NCI-H2196 treated with DMSO at 0.1 percent for 48 hours (cell line): Measurements from ENCODE around the gene RPRM.
"Not testable (repeated sequence)": the region's sequence is repeated elsewhere in the genome, so short reads cannot be mapped to it uniquely, and the experiment has no call there.

ENCODE experiments used
- DNase-seq: peaks from one replicate; lab custom pipeline; 2025; ENCODE audit not compliant: unreplicated experiment; lab: John Stamatoyannopoulos, UW

RPRM gene

DNA sequence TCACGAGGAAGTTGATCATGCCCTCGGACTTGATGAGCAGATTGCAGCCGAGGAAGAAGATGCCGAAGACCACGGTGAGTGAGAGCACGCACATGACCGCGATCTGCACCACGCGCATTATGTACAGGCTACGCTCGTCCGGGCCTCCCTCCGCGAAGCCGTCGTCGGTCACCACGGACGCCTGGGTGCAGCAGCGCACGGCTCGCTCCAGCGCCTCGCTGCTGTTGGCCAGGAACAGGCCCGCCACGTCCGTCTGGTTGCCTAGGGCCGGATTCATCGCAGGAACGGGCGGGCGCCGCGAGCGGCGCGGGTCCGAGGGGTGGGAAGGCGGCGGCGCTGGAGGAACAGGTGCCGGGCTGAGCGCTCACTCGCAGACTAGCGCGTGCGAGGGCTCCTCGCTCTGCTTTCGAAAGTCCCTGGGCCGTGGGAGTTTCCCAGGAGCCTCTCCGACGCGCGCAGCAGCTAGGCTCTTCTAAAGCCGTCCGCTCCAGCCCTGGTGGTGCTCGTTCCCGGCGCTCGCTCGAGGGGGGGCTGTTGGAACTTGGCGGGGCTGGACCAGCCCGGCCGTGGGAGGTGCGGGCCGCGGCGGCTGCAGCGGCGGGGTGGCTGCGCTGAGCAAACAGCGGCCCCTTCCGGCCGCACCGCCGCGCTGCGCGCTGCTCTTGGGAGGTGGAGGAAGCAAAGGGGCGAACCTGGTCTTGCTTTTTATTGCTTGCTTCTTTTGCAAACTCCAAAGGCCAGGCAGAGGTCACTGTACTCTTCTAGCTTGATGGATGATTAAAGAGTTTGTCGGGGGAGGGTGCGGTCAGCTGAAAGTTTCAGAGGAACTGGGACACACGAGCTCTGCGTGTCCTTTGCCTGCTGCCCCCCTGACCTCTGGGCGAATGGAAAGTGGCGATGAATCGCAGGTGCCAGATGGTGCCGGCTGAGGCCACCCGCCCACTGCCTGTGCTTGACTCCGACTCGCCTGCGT, at the start of gene RPRM:
Gene RPRM, minus strand, starts transcription at position 474 of the 973 bp plus-strand sequence. Its CDS starts 197 bp downstream, at position 277.
- DNase-seq = peak; percentile 49

DNA sequence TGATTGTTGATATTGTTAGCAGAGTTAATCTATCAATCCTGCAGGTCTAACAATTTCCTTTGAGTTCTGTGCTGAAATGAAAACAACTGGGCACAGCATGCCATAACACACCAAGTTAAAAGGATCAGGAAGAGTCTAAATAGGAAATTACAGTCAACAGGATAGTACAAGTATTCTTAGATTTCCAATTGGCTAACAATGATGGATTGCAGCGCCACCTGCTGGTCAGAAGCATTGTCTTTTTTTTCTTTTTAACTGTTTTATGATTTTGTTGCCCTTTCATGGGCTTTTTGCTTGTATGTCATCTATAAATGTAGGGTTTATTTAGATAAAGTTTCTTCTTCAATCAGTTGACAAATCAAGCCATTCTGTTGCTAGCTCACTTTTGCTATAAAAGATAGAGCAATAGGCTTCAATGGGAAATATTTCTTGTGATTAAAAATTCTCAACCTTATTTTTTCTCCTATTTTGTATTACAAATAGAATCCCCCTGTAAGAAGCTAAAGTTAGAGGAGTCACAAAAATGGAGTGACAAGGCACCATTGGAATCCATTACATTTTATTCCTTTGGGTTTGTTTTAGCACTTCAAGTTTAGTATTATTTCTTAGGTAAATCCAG, 40.8 kb upstream of the RPRM start:
- peak; percentile 4 for DNase-seq

DNA sequence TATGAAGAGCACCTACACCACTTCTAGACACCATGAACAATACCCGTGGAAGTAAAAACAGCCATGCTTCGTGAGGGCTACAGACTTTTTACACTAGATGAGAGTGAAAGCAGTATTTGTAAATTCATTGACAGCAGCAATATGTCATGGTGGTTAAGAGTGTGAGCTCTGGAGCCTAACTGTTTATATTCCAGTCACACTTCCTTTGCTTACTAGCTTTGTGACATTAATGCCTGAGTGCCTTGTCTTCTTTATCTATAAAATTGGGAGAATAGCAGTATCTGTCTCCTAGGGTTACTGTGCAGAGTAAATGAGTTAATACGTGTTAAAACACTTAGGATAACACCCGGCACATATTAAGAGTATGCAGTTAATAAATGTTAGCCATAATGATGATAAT, 33.8 kb upstream of the RPRM start:
- DNase-seq = no peak

DNA sequence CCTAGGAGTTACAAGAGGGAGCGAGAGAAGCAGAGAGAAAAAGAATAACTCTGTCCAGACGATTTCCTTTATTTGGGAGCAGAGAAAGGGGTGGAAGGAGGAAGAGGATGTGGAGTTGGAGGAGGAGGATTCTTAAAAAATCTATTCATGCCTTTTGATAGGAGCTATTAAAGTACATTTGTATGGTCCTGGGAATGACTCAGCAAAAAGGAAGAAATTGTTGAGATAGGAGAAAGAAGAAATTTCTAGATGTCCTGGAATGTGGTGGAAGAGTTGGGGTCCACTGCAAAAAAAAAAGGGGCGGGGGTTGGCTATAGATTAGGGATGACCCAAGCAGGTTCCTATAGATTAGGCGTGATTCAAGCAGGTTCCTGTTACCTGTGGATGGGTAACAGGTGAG, 32.4 kb upstream of the RPRM start:
- DNase-seq = no peak

DNA sequence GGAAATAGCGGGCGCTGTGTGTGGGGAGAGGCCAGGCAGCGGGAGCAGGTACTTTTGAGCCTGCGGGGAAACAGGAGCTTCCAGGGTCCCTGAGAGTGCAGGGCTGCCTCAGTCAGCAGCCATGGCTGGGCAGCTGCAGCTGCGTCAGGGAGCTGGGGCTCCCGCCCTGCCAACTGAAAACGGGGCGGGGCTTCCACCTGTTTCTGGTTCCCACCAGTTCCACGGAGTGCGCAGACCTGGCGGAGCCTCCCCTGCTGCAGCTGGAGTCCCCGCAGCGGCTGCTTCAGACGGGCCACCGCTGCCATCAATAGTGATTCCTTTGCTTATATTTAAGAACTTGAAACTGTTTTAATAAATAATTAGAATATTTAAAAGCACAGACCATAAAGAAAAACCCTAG, 30.6 kb upstream of the RPRM start:
- DNase-seq = no peak

DNA sequence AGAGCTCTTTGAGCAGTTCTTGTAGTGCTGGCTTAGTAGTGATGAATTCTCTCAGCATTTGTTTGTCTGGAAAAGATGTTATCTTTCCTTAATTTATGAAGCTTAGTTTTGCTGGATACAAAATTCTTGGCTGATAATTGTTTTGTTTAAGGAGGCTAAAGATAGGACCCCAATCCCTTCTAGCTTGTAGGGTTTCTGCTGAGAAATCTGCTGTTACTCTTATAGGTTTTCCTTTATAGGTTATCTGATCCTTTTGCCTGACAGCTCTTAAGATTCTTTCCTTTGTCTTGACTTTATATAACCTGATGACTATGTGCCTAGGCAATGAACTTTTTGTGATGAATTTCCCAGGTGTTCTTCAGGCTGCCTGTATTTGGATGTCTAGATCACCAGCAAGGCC, 27.9 kb upstream of the RPRM start:
- DNase-seq = not testable (repeated sequence)

DNA sequence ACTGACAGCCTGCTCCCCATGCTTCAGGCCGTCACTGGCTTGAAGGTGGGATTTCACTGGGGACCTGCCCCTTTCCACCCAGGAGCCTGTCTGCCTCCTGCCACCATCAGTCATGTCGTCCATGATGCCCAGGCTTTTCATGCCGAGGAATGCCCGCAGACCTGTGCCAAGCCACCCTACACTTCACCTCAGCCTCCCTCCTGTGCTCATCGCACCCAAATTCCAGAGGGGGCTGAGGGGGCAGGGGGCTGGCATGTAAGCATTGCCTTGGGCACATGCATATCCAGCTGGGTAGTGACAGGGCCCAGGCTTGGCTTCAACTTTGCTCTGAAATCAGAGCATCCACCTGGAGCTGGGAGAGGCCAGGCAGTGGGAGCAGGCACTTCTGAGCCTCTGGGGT, 20.9 kb upstream of the RPRM start:
- no peak for DNase-seq

DNA sequence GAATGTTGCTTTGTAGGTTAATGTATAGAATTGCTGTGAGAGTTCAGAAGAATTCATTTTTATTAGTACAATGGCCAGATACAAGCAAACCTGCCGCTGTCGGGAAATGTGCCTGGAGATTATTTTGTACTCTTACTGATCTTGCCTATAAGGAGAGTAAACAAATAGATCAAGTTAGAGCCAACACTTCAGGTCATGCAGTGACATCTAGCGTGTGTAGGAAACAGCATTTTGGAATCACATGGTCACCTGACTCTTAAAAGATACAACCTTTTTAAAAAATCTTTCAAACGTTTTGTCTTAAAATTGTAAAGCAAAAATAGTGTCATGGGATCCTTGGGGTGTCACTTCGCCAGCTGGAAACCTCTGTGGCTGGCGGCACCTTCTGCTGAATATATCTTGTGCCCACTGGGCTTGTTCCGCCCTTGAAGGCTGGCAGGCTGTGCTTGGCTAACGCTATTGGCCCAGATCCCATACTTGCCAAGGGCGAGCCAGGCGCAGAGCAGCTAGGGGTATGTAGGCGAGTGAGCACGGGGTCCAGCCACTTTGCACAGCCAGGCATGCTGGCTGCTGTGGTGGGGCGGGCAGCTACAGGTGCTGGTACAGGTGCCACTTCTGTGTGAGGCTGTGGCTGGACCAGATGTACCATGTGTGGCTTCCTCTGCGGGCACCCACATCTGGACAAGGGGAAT, 19.5 kb upstream of the RPRM start:
- no peak for DNase-seq

DNA sequence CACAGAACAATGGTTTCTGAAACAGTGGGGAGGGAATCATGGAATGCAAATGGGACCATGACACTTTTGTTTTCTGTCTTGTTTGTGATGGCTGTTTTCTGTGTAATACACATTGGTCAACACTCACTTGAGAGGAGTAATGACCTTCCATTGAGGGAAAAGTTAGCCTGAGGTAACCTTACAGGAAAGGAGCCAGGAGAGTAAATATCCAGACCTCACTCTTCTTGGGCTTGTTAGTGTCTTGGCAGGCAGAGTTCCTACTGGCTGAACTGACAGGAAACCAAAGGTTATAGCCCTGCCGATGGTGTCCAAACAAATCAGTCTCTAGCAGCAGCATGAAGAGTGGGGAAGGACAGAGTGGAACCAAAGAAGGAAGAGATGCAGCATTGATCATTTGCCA, 17.2 kb upstream of the RPRM start:
- DNase-seq = no peak

DNA sequence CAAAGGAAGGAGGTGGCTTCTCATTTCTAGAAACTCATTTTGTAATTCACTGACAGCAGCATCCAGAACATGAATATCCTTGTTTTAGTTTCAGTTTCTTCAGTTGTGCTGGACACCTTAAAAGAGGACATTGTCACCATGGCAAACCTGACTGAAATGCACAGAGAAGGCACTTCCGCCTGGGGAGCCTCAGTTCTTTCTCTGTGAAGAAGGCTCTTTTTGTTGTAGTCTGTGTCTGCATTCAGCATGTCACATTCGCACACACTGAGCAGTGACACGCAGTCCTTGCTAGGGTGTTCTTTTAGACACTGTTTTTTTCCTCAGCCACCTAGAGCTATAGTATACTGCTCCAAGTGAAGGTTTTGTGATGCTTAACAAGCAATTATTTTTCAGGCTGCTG, 9.5 kb upstream of the RPRM start:
- DNase-seq = no peak

DNA sequence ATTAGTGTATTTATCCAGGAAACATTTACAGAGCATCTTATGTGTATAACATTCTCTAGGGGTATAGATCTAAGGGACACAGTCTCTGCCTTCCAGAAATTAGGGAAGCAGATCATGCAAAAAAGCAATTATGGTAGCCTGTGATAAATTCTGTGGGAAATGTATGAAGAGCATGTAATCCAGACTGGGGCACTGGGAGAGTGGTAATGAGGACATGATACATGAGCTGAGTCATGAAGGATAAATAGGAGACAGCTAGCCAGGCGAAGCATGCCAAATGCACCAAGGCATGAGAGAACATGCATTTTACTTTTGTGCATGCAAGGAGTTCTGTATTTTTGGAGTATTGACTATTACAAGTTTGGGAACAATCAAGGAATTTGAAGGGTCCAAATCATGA, 8.9 kb upstream of the RPRM start:
- DNase-seq = no peak

DNA sequence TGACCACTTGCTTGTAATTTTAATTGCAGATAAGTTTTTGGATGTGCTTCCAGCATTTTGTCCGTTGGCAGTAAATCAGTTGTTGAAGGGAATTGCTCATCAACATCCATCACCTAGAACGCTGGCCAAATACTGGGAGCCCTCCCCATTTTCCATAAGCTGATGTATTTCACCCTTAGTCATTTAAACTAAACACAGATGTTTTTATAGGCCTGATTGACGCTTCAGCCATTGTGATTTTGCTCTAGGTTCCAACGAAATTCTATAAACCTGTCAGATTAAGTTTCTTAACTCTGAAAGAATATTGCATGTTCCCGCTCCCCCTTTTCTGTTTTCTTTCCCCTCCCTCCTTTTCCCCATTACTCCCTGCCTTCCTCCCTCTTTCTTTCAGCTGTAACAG, 1.0 kb upstream of the RPRM start:
- DNase-seq = no peak

DNA sequence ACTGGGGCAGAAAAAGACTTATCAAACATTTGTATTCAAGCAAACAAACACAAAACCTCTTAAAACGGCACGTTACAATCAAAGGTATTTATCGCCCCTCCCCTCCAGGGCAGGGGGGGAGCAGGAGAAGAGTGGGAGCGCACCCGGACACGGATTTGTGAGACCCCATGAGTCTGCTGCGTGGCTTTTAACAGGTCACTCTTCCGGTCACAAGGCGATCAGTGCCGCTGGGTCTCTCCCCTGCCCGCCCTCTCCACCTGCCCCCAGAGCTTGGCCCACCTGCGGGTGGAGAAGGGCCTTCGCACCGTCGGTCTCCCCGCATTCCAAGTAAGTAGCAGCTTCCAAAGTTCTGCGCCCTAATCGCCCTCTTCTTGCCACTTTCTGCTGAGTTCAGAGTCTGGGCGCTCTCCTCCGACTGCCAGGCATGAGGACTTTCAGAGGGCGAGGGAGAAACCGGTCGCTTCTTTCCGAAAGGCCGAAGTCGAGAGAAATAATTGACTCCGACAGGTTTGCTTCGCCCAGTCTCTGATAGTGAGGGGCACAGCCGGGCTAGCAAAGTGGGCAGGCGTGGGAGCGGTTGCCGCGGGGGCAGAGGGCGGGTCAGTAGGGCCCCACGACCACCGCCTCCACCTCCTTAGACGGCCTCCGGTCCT, 800 bp downstream of the RPRM start:
- DNase-seq = no peak

DNA sequence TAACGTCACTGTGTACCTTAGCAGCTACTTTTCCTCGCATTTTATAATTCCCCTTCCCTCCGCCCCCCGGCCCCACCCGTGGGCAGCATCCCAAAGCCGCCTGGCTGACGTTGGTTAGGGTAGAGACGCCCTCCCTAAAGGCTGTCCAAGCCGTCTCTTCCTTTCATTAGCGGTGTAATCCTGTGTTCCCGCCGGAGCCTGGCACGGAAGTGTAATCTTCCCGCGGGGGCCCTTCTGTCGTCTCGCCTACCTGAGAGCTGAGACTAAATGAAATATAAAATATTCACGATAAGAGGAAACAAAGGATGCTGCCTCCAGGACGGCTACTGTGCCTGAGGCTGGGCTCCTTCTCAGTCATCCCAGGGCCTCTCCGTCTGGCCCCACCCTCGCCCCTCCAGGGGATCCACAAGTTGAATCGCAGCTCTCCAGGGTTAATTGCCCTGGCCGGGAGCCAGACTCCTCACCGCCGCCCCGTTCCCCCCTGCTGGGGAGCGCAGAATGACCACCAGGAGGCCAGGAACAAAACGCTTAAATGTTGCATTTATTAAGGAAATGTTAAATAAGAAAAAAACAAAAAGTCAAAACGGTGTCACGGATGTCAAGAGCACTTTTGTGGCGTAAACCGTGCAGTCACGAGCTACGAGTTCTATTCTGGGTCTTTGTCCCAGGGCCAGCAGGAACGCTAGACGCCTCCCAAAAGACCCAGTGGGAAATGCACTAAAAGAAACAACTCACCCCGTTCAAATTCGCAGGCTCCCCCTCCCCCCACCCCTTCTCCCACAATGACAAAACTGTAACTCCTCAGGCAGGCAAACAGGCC, 1.5 kb downstream of the RPRM start:
- no peak for DNase-seq

DNA sequence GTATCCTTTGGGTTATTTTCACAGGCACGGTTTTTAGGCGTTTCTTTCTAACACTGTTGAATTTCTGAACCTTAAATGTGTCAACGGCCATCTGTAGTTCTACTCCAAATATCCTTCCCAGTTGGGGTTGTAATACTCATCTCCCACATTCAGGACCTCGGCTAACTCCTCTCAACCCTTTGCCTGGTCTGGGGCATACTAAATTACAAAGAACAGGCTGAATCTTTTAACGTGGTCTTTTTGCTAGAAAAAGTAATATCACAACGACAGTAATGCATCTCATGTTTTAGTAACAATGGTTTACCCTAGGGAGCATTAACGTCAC, 2.1 kb downstream of the RPRM start:
- DNase-seq = no peak

DNA sequence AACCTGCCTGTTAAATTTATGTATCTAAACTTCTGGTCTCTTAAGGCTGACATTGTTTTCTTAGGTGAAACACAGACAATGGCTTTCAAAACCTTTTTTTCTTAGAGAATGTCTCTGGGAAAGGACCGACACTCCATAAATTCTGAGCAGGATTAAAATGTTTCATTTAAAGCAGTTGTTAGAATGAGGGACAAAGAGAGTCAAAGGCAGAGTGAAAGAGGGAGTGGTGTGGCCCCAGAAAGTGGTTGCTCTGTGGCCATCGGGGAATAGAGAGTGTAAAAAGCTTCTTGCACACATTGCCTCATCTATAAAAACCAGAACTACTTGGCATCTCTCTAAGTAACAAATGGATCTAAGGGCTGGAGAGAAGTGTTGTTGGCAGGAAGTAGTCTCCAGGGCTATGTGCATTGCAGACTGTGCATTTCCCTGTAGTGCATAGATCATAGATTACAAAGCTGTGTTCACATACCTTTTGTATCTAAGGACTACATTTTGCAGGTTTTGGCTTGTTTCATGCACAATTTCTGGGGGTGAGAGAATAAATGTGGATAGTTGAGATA, 3.6 kb downstream of the RPRM start:
- DNase-seq = no peak

DNA sequence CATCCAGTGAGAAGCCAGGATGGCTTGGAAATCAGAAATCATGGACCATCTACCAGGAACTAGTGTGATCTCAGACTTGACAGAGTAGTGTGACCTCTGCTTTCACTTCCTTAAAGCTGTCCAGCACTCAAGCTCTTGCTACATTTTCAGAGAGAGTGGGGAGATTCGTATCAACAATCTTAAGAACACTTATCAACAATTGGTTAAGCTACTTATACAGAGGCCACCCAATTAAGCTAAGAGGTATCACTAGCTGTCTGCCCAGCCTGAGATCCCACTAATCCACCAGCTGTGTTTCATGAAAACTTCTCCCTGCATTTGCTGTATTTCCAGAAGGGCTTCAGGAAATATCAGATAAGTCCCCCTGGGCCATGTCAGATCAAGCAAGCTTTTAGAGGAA, 4.2 kb downstream of the RPRM start:
- DNase-seq = no peak

DNA sequence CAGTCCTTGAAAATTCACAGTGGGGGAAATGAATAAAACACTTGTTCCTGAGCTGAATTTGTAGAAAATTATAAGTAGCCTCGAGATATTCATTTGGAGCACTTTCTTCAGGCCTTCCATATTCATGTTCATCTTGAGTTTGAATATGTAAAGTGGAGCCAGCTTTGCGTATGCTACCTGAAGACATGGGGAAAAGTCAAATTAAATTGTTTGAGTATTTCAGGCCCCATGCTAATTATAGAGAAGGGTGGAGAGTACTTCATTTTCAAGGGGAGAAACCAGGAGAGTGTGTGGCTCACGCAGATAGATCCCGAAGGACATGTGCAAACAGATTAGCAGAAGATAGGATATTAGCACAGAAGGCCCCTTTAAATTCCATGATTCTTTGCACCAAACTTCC, 7.7 kb downstream of the RPRM start:
- no peak for DNase-seq

DNA sequence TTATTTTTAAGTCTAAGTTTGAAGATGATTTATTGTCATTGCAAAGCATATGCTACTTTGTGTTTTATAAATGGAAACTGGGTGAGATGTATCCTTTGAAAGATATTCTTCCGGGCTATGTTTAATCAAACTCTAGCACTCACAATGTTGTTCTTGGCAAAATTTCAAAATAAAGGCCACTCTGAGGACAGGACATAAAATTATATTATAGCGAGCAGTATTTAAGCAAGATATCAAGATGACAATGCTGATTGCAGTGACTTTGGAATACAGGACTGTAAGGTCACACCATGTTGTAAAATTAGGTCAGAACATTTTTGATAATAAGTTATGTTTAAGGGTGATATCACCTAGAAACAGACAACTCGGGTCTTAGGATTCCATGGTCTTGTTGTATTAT, 14.2 kb downstream of the RPRM start:
- no peak for DNase-seq

DNA sequence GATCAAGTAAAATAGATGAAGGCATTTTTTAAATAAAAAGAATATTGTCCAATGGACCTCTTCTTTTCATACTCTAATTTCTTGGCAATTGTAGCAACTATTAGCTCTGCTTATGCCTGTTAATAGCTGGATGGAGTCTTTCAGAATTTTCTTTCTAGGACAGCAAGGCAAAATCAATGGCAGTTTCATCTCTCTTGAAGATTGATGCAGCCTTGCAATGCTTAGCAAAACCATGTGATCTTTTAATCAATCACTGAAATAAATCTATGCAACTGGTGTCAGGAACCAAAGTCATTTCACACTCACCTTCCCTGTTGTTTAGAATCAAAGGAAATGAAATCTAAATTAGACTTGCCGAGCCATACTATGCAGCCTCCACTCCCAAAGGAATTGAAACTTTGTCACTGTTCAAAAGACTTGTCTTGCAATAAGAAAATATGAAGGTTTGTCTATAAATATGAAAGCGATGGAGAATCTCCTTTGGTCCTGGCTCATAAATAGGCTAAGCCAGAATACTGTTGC, 16.2 kb downstream of the RPRM start:
- no peak for DNase-seq
